Middle frontal gyrus (tissue), 1 donor: ENCODE data around the gene UNC13B.
"Not testable (repeated sequence)": the region's sequence is repeated elsewhere in the genome, so short reads cannot be mapped to it uniquely, and the experiment has no call there.

ENCODE experiments used
- DNase-seq: peaks from one replicate; pipeline ENCODE4 v3.0.0-alpha.2; 2015; ENCODE audit warnings: low spot score; ENCODE audit errors: extremely low spot score

UNC13B gene

GRCh38 chr9:35220659-35221338, 59.0 kb downstream of the UNC13B start:
- DNase-seq: no peak

GRCh38 chr9:35225677-35226076, 63.9 kb downstream of the UNC13B start:
- no peak for DNase-seq

- no peak for DNase-seq
These were observed 64.8 kb downstream of the UNC13B start for GRCh38 chr9:35226651-35227050.

- no peak for DNase-seq
These were observed 65.5 kb downstream of the UNC13B start for GRCh38 chr9:35227284-35227683.

GRCh38 chr9:35229066-35229778, 67.4 kb downstream of the UNC13B start:
- DNase-seq: no peak

- DNase-seq: no peak
These were observed 68.0 kb downstream of the UNC13B start for GRCh38 chr9:35229779-35230143.

GRCh38 chr9:35232867-35233544, 71.2 kb downstream of the UNC13B start:
- DNase-seq: no peak

GRCh38 chr9:35236692-35237091, 74.9 kb downstream of the UNC13B start:
- DNase-seq: no peak

GRCh38 chr9:35237311-35237710, 75.5 kb downstream of the UNC13B start:
- no peak for DNase-seq

- not testable (repeated sequence) for DNase-seq
These were observed 84.1 kb downstream of the UNC13B start for GRCh38 chr9:35245945-35246344.

- no peak for DNase-seq
These were observed 91.3 kb downstream of the UNC13B start for GRCh38 chr9:35253075-35253474.

GRCh38 chr9:35254237-35254636, 92.4 kb downstream of the UNC13B start:
- no peak for DNase-seq

GRCh38 chr9:35254984-35255857, 93.4 kb downstream of the UNC13B start:
- DNase-seq: no peak

- no peak for DNase-seq
These were observed 96.3 kb downstream of the UNC13B start for GRCh38 chr9:35257986-35258659.

- peak; percentile 63 for DNase-seq
These were observed 97.1 kb downstream of the UNC13B start for GRCh38 chr9:35258660-35259474.

- DNase-seq: no peak
These were observed 98.4 kb downstream of the UNC13B start for GRCh38 chr9:35260186-35260585.

- DNase-seq: no peak
These were observed 100.3 kb downstream of the UNC13B start for GRCh38 chr9:35262064-35262463.

- no peak for DNase-seq
These were observed 105.9 kb downstream of the UNC13B start for GRCh38 chr9:35267710-35268109.

- no peak for DNase-seq
These were observed 108.1 kb downstream of the UNC13B start for GRCh38 chr9:35269919-35270318.

GRCh38 chr9:35271637-35272036, 109.8 kb downstream of the UNC13B start:
- DNase-seq: no peak
